ENCODE data around the gene ST3GAL5. TPM values are rescaled to one million over a fixed set of nuclear protein-coding genes. Genes with fewer than 3 reads are reported as not detected.

Gene ST3GAL5
- total and polyA plus RNA-seq, 12 donors, result 25.6 to 172 (median 85.6) TPM

DNA sequence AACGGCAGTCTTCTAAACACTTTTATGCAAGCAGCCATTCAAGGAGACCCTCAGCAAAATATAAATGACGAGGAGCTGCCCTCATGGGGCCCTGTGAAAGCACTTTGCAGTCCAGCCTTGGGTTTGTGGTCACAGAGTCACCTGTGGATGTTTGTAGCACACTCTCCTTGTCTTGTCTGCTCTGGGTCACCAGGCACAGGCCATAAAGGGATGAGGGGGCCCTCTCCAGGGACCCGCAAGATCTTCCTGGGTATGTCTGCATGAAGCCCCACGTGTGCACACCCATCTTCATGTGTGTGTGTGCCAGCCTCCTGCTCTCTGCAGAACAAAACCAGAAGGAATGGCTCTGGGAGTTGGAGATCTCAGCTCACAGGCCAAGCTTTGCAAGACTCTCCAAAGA lies 98.8 kb downstream of the ST3GAL5 start:
- Histone ChIP-seq H3K4me1 (replicated peaks in 1 of 2) (peaks cover 12 to 17% of the 10 kb centered on the region in 2 donors), H3K4me3 (no peak overlapping the region), H3K36me3 (replicated peaks in 1 of 2) (no peaks in the 10 kb centered on the region), H3K9me3 (replicated peaks in 1 of 3) (no peaks in the 10 kb centered on the region), H3K27ac (no peak overlapping the region), H3K27me3 (no peaks in the 10 kb centered on the region)
- TF ChIP-seq CTCF (IDR thresholded peaks at IDR 0.05) (no peak), POLR2A (IDR thresholded peaks at IDR 0.05) (no peak)
- WGBS, 4 donors, result 74 to 86% (median 85%) methylated on average over 2 to 4 of the region's 4 CpGs
- no peak for DNase-seq
- intact Hi-C loops (cut with DNase I), result no loop called here

DNA sequence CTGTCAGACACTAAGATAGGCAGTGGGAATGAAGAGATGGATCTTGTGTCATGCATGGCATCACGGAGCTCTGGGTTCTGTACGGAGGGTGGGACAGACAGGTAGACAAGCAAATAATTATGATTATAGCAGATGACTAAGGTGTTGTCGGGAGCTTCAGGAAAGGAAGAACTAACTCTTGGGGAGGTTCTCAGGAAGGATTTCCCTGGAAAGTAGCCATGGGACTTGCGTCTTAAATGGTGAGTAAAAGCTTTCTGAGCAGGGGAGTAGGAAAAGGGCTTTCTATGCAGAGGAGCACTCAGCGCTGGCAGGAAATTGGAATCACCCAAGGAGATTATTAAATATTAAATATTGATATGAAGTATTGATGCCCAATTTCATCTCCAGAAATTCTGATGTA lies 99.5 kb downstream of the ST3GAL5 start:
- H3K27ac ChIP-seq, result no peak overlapping the region
- H3K4me3 ChIP-seq, result no peak overlapping the region
- H3K4me1 ChIP-seq (replicated peaks in 1 of 2), result peaks cover 12 to 15% of the 10 kb centered on the region in 2 donors
- DNase-seq, result no peak
- no peaks in the 10 kb centered on the region for H3K27me3 ChIP-seq
- no peak for TF ChIP-seq POLR2A (IDR thresholded peaks at IDR 0.05)
- TF ChIP-seq CTCF (IDR thresholded peaks at IDR 0.05), result no peak
- no peaks in the 10 kb centered on the region for H3K36me3 ChIP-seq (replicated peaks in 1 of 2)
- intact Hi-C loops (cut with DNase I), result no loop called here
- 93 to 96% (median 94%) methylated on average over 5 of the region's 5 CpGs for WGBS, 4 donors
- H3K9me3 ChIP-seq (replicated peaks in 1 of 3), result no peaks in the 10 kb centered on the region

DNA sequence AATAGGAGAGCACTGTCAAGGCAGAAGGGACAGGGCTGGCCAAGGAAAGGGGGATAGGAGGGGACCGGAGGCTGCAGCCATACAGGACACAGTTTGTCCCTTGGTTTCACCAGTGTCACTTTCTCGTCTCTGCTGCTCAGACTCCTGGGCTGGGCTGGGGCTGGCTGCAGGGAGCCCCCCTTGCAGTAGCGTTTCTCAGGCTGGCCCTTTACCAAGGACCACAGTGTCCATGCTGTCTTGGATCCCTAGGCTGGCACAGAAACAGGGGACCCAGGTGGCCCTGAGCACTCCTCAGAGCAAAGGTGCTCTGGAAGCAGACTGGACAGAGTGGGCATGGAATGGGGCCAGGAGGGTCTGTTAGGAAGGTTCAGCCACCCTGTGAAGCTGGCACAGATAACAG lies 100.2 kb downstream of the ST3GAL5 start:
- TF ChIP-seq POLR2A (IDR thresholded peaks at IDR 0.05) (no peak), CTCF (IDR thresholded peaks at IDR 0.05) (no peak)
- no peak overlapping the region for H3K27ac ChIP-seq
- intact Hi-C loops (cut with DNase I), result no loop called here
- no peak for DNase-seq
- WGBS, 4 donors, result 73 to 86% (median 83%) methylated on average over 2 to 3 of the region's 3 CpGs
- H3K9me3 ChIP-seq (replicated peaks in 1 of 3), result no peaks in the 10 kb centered on the region
- H3K4me3 ChIP-seq, result no peak overlapping the region
- H3K4me1 ChIP-seq (replicated peaks in 1 of 2), result peaks cover 12 to 15% of the 10 kb centered on the region in 2 donors
- no peaks in the 10 kb centered on the region for H3K36me3 ChIP-seq (replicated peaks in 1 of 2)
- no peaks in the 10 kb centered on the region for H3K27me3 ChIP-seq

DNA sequence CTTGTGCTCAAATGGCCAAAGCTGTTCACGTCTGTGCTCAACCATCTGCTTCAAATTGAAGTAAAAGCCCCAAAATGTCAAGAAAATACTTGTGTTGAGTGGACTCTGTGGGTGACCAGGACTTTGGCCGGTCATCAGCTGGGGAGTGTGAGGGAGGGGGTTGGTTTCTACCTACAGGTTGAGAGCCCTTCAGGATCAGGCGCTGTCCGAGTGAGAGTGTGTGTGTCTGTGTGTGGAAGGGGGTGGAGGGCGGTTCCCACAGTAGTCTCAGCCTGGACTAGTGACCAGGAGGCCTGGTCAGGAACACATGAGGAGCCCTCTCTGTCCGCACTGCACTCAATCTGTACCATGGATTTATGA lies 100.8 kb downstream of the ST3GAL5 start:
- Histone ChIP-seq H3K36me3 (replicated peaks in 1 of 2) (no peaks in the 10 kb centered on the region), H3K4me3 (no peak overlapping the region), H3K4me1 (replicated peaks in 1 of 2) (peaks cover 10 to 13% of the 10 kb centered on the region in 2 donors), H3K27me3 (no peaks in the 10 kb centered on the region), H3K9me3 (replicated peaks in 1 of 3) (no peaks in the 10 kb centered on the region), H3K27ac (no peak overlapping the region)
- intact Hi-C loops (cut with DNase I), result no loop called here
- 89 to 98% (median 94%) methylated on average over 6 of the region's 6 CpGs for WGBS, 4 donors
- DNase-seq, result no peak
- TF ChIP-seq CTCF (IDR thresholded peaks at IDR 0.05) (no peak), POLR2A (IDR thresholded peaks at IDR 0.05) (no peak)

All from adrenal gland (tissue), 12 donors.